T-helper 1 cell treated with Interleukin-12 subunit alpha and Interleukin-12 subunit beta and Interleukin-4 antibody, amounts not matched to agents 30 μg/mL and 1 μg/mL, for 36 hours (primary cell): ENCODE measurements around the gene SNX30.

Experiments used
- H3K27ac Mint-ChIP-seq: one replicate; pipeline ENCODE4 v1.8.0; 2021; ENCODE audit warnings: mild to moderate bottlenecking, mixed read lengths
- H3K27me3 Mint-ChIP-seq: one replicate; pipeline ENCODE4 v1.8.0; 2021; ENCODE audit warnings: low read depth, mixed read lengths
- H3K36me3 Mint-ChIP-seq: one replicate; pipeline ENCODE4 v1.8.0; 2021; ENCODE audit warnings: low read depth, mixed read lengths
- H3K4me1 Mint-ChIP-seq: one replicate; pipeline ENCODE4 v1.8.0; 2021; ENCODE audit warnings: low read depth, mixed read lengths
- H3K4me3 Mint-ChIP-seq: one replicate; pipeline ENCODE4 v1.8.0; 2021; ENCODE audit warnings: mild to moderate bottlenecking, moderate library complexity, mixed read lengths
- H3K9me3 Mint-ChIP-seq: one replicate; pipeline ENCODE4 v1.8.0; 2021; ENCODE audit warnings: mixed read lengths

Gene SNX30

GRCh38 chr9:112878752-112879151 lies 128.2 kb downstream of the SNX30 start:
- H3K27ac Mint-ChIP-seq: no peak overlapping the region
- H3K36me3 Mint-ChIP-seq: peaks cover 3% of the 10 kb centered on the region
- no peaks in the 10 kb centered on the region for H3K4me1 Mint-ChIP-seq
- H3K4me3 Mint-ChIP-seq: no peak overlapping the region
- H3K9me3 Mint-ChIP-seq: no peaks in the 10 kb centered on the region
- no peaks in the 10 kb centered on the region for H3K27me3 Mint-ChIP-seq

- Mint-ChIP-seq H3K27me3 (no peaks in the 10 kb centered on the region), H3K4me3 (no peak overlapping the region), H3K4me1 (no peaks in the 10 kb centered on the region), H3K36me3 (no peaks in the 10 kb centered on the region), H3K27ac (no peak overlapping the region), H3K9me3 (no peaks in the 10 kb centered on the region)
Measured at GRCh38 chr9:112880650-112881049, 130.1 kb downstream of the SNX30 start.

DNA sequence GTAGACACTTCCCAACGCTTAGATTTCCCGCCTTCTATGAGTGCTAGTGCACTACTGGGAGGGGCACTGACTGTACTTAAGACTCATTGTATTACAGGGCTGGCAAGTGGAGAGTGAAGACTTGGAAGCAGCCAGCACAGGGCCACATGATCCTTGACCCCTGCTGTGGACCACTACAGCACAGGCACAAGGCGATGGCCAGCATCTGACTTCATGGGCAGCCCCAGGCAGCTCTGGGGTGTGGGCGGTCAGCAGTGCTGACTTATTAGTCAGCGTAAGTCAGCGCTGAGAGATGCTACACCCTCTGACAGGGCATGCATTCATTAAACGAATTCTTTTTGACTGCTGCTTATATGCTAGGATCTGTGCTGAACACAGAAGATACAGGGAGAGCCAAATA lies 130.8 kb downstream of the SNX30 start:
- Mint-ChIP-seq H3K4me3 (no peak overlapping the region), H3K27ac (no peak overlapping the region), H3K27me3 (no peaks in the 10 kb centered on the region), H3K36me3 (no peaks in the 10 kb centered on the region), H3K4me1 (no peaks in the 10 kb centered on the region), H3K9me3 (no peaks in the 10 kb centered on the region)

- no peaks in the 10 kb centered on the region for H3K9me3 Mint-ChIP-seq
- no peak overlapping the region for H3K4me3 Mint-ChIP-seq
- H3K4me1 Mint-ChIP-seq: no peaks in the 10 kb centered on the region
- H3K36me3 Mint-ChIP-seq: no peaks in the 10 kb centered on the region
- H3K27ac Mint-ChIP-seq: no peak overlapping the region
- peaks cover 2% of the 10 kb centered on the region for H3K27me3 Mint-ChIP-seq
Measured at GRCh38 chr9:112884101-112884500, 133.5 kb downstream of the SNX30 start.

GRCh38 chr9:112884721-112885120 lies 134.2 kb downstream of the SNX30 start:
- no peaks in the 10 kb centered on the region for H3K4me1 Mint-ChIP-seq
- no peaks in the 10 kb centered on the region for H3K9me3 Mint-ChIP-seq
- no peak overlapping the region for H3K27ac Mint-ChIP-seq
- H3K27me3 Mint-ChIP-seq: peaks cover 8% of the 10 kb centered on the region
- no peak overlapping the region for H3K4me3 Mint-ChIP-seq
- H3K36me3 Mint-ChIP-seq: no peaks in the 10 kb centered on the region

- Mint-ChIP-seq H3K27me3 (peaks cover 14% of the 10 kb centered on the region), H3K36me3 (no peaks in the 10 kb centered on the region), H3K4me1 (no peaks in the 10 kb centered on the region), H3K27ac (no peak overlapping the region), H3K4me3 (no peak overlapping the region), H3K9me3 (no peaks in the 10 kb centered on the region)
Measured at GRCh38 chr9:112885324-112885723, 134.8 kb downstream of the SNX30 start.

DNA sequence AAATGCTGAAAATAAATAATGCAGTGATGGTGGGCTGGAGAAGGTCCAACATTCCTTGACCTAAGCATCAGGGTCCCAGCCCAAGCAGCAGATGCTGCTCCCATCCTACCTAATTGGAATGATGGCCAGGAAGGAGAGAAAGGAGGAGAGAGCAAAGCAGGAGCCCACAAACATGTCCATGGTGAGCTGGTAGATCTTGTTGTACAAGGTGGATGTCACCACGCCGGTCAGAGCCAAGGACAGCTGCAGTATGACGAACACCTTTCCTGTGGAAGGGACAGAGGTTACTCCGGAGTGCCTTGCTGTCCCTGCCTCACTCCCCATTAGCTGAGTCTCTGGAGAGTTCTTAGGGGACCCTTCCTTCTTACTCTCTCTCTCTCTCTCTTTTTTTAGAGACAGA lies 135.8 kb downstream of the SNX30 start:
- H3K4me1 Mint-ChIP-seq: no peaks in the 10 kb centered on the region
- peaks cover 15% of the 10 kb centered on the region for H3K27me3 Mint-ChIP-seq
- H3K4me3 Mint-ChIP-seq: no peak overlapping the region
- no peak overlapping the region for H3K27ac Mint-ChIP-seq
- H3K36me3 Mint-ChIP-seq: no peaks in the 10 kb centered on the region
- no peaks in the 10 kb centered on the region for H3K9me3 Mint-ChIP-seq

DNA sequence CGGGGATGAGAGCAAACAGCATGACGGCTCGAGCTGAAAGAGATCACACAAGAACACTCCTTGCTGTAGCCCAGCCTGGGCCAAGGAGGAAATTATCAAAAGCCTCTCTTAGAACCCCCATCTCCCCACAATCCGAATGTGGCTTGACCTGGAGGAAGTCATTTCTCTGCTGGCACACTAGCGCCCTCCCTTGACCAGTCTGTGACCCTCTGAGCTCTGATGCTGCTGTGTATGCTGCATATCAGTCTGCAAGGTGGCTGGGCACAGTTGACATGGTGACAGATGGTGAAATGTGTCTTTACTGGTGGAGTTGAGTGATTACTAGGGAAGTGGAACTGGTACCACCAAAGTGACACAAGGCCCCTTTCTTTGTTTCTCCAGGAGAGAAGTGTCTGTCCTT lies 136.8 kb downstream of the SNX30 start:
- H3K27me3 Mint-ChIP-seq: peaks cover 23% of the 10 kb centered on the region
- no peaks in the 10 kb centered on the region for H3K36me3 Mint-ChIP-seq
- H3K4me1 Mint-ChIP-seq: no peaks in the 10 kb centered on the region
- no peaks in the 10 kb centered on the region for H3K9me3 Mint-ChIP-seq
- no peak overlapping the region for H3K27ac Mint-ChIP-seq
- H3K4me3 Mint-ChIP-seq: no peak overlapping the region

DNA sequence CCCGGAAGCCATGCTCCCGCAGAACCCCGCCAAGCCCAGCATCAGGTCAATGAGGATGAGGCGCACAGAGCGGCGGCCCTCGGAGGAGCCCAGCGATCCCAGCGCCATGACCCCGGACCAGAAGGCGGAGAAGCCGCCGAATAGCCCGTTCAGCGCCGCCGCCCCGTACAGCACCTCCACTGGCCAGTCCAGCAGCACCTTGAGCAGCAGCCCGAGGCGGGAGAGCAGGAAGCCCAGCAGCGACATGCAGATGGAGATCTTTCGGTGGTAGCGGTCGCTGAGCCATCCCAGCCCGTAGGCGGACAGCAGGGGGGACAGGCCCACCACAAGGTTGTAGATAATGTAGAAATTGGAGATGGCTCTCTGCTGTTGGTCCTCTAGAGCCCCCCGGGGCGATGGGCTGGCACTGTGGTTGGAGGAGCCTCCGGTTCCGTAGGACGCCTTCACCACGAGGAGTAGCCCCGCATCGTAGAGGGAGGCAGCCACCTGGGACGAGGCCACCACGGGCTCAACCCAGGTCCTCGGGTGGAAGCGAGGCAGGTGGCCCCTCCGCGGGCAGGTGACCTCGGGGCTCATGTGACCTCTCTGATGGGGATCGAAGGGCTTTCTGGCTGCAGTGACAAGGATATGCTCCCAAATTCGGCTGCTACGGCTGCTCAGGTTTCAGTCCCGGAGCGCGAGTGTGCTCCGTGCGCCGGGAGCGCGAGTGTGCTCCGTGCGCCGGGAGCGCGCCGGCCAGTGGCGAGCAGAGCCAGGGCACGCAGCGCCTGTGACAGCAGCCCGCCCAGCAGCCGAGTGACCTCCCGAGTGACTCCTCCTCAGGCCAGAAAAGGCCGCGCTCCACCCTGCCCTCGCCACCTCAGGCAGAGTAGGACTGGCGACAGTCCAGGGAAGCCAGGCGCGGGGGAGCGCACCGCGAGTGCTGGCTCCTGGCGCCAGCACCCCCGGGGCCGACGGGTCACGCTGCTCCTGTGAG lies 139.8 kb downstream of the SNX30 start, which contains the start of gene SLC46A2:
SLC46A2 (minus strand) TSS at position 771 of the 976 bp plus-strand sequence; CDS start at position 576, 195 bp downstream.
- H3K27me3 Mint-ChIP-seq: peaks cover 34% of the 10 kb centered on the region
- no peak within 1 kb of the TSS for H3K4me3 Mint-ChIP-seq

GRCh38 chr9:112891521-112891920 lies 141.0 kb downstream of the SNX30 start:
- H3K4me1 Mint-ChIP-seq: peaks cover 6% of the 10 kb centered on the region
- H3K4me3 Mint-ChIP-seq: no peak overlapping the region
- H3K27ac Mint-ChIP-seq: no peak overlapping the region
- no peaks in the 10 kb centered on the region for H3K9me3 Mint-ChIP-seq
- H3K27me3 Mint-ChIP-seq: peaks cover 38% of the 10 kb centered on the region
- no peaks in the 10 kb centered on the region for H3K36me3 Mint-ChIP-seq

More for the DNA sequence above, 139.8 kb downstream of the SNX30 start, which contains the start of gene SLC46A2:
- Mint-ChIP-seq H3K36me3 (no peaks in the 10 kb centered on the region), H3K27ac (no peak within 1 kb of the TSS), H3K9me3 (no peaks in the 10 kb centered on the region), H3K4me1 (peaks cover 4% of the 10 kb centered on the region)

GRCh38 chr9:112892981-112893380 lies 142.4 kb downstream of the SNX30 start:
- H3K4me1 Mint-ChIP-seq: peaks cover 6% of the 10 kb centered on the region
- H3K27ac Mint-ChIP-seq: no peak overlapping the region
- no peaks in the 10 kb centered on the region for H3K9me3 Mint-ChIP-seq
- H3K4me3 Mint-ChIP-seq: no peak overlapping the region
- no peaks in the 10 kb centered on the region for H3K36me3 Mint-ChIP-seq
- H3K27me3 Mint-ChIP-seq: peaks cover 44% of the 10 kb centered on the region

DNA sequence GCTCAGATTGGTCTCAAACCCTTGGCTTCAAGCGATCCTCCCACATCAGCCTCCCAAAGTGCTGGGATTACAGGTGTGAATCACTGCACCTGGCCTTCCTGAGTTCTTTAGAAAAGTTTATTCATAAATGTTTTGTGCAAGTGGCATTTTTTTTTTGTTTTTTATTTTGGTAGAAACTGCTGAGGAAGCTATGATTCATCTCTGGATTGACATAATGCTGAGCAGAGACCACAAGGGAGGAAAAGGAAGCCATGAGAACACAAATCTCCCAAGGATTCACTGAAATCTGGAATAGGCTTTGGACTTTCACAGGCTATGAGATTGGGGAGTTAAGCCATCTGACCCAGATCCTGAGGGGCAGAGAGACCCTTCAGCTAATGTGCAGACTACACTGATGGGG lies 143.5 kb downstream of the SNX30 start:
- no peak overlapping the region for H3K4me3 Mint-ChIP-seq
- H3K27ac Mint-ChIP-seq: no peak overlapping the region
- H3K9me3 Mint-ChIP-seq: no peaks in the 10 kb centered on the region
- H3K27me3 Mint-ChIP-seq: peaks cover 51% of the 10 kb centered on the region
- H3K36me3 Mint-ChIP-seq: no peaks in the 10 kb centered on the region
- H3K4me1 Mint-ChIP-seq: peaks cover 11% of the 10 kb centered on the region

DNA sequence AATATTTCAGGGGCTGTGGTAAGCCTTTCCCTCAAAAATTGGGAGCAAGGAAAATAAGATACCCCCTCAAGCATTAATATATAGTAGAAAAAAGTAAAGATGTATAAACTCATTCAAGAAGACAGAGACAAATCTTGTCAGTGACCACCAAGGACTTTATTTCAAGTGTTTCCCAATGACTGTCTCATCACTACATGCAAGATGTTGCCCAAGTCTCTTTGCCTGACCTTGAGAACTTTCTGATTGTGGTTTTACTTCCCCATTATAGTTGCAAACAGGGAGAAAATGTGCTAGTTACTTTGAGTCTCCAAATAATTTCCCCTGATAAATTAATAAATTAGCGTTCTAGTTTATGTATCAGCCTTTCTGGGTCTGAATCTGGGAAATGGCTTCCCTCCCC lies 144.1 kb downstream of the SNX30 start:
- H3K4me1 Mint-ChIP-seq: peaks cover 13% of the 10 kb centered on the region
- H3K27me3 Mint-ChIP-seq: peaks cover 48% of the 10 kb centered on the region
- no peak overlapping the region for H3K4me3 Mint-ChIP-seq
- H3K27ac Mint-ChIP-seq: no peak overlapping the region
- no peaks in the 10 kb centered on the region for H3K9me3 Mint-ChIP-seq
- H3K36me3 Mint-ChIP-seq: no peaks in the 10 kb centered on the region

DNA sequence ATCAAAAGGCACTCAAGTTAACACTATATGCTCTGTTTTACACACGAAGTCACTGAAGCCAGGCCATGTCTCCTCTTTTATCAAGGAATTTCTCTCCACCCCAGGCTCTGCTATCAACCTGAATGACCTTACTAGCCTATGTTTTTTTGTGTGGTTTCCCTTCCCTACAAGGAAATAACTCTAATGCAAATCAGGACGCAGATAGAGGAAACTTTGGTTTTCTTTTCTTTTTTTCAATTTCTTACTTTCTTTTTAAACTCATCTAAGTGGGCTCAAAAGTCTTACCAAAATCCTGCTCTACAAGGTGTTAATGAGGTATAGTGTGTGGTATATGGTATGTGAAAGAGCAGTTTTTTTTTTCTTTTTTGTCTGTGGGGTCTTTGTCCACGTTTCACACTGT lies 145.6 kb downstream of the SNX30 start:
- no peak overlapping the region for H3K4me3 Mint-ChIP-seq
- peaks cover 50% of the 10 kb centered on the region for H3K27me3 Mint-ChIP-seq
- H3K36me3 Mint-ChIP-seq: no peaks in the 10 kb centered on the region
- H3K27ac Mint-ChIP-seq: no peak overlapping the region
- no peaks in the 10 kb centered on the region for H3K9me3 Mint-ChIP-seq
- H3K4me1 Mint-ChIP-seq: peaks cover 13% of the 10 kb centered on the region

GRCh38 chr9:112898872-112899311 lies 148.3 kb downstream of the SNX30 start:
- H3K4me1 Mint-ChIP-seq: peaks cover 16% of the 10 kb centered on the region
- H3K9me3 Mint-ChIP-seq: no peaks in the 10 kb centered on the region
- no peak overlapping the region for H3K4me3 Mint-ChIP-seq
- no peak overlapping the region for H3K27ac Mint-ChIP-seq
- peaks cover 44% of the 10 kb centered on the region for H3K27me3 Mint-ChIP-seq
- H3K36me3 Mint-ChIP-seq: no peaks in the 10 kb centered on the region
